HepG2 (cell line): Measurements from ENCODE around the gene GIMAP8. TPM values are rescaled to one million over a fixed set of nuclear protein-coding genes. Genes with fewer than 3 reads are reported as not detected.

Experiments
- ATAC-seq: fragments of 200-7000 bp; cut with Tn5 transposase; 3 replicates; pipeline ENCODE4 v1.9.1; 2020; ENCODE audit warnings: mild to moderate bottlenecking, moderate library complexity
- BruUV-seq: library from RNA; stranded (reverse); fragments of 400-500 nt; replicated peaks from 2 replicates; lab custom pipeline; 2021; lab: Mats Ljungman, UMichigan
- CTCF ChIA-PET: fragments of 300-600 bp; formaldehyde crosslinking; extraction: SDS; loops from one replicate; lab custom pipeline; 2021; ENCODE audit warnings: low total read pairs, inconsistent platforms, low intra/inter-chr PET ratio; lab: Yijun Ruan, JAX
- POLR2A ChIA-PET: fragments of 350-600 bp; sonication (Branson Sonifier 250); formaldehyde crosslinking; loops from one replicate; lab custom pipeline; 2020; ENCODE audit warnings: antibody characterized with exemption, inconsistent platforms; lab: Yijun Ruan, JAX
- DNase-seq: peaks from one replicate; pipeline ENCODE4 v3.0.0-alpha.2; 2015; ENCODE audit warnings: low spot score
- FAIRE-seq: peaks from 3 replicates; lab custom pipeline; 2011; peaks lifted over from hg19 to GRCh38; lab: Jason Lieb, UNC
- H2AFZ ChIP-seq: one replicate; pipeline ENCODE4 v1.6.1; 2011; ENCODE audit warnings: low read length, inconsistent platforms
- H3K27ac ChIP-seq: fragments of 300-600 bp; 3 replicates; pipeline ENCODE4 v1.8.0; 2011; ENCODE audit warnings: mixed run types, mild to moderate bottlenecking, mixed read lengths, low read length, inconsistent platforms; ENCODE audit not compliant: insufficient read depth; ENCODE audit errors: extremely low read length
- H3K27me3 ChIP-seq, 2 experiments: fragments of 200-600 bp in 1 of 2; 2 replicates in 1 of 2; 3 replicates in 1 of 2; pipeline versions ENCODE4 v1.6.0 to v1.8.0; 2011; ENCODE audit warnings: low read length in 2 of 2, mild to moderate bottlenecking in 2 of 2, moderate library complexity in 2 of 2, inconsistent platforms in 1 of 2; ENCODE audit not compliant: insufficient read depth in 2 of 2, control insufficient read depth in 1 of 2
- H3K36me3 ChIP-seq, 2 experiments: fragments of 200-600 bp in 1 of 2; replicated peaks in 1 of 2; 2 replicates in 1 of 2; 3 replicates in 1 of 2; pipeline versions ENCODE4 v1.5.1 to v1.8.0; 2011; ENCODE audit warnings: low read length in 2 of 2, inconsistent platforms in 1 of 2; ENCODE audit not compliant: insufficient read depth in 2 of 2, control insufficient read depth in 1 of 2
- H3K4me1 ChIP-seq: 2 replicates; pipeline ENCODE4 v1.5.1; 2012; ENCODE audit warnings: low read length, inconsistent platforms; ENCODE audit not compliant: insufficient read depth
- H3K4me2 ChIP-seq: 2 replicates; pipeline ENCODE4 v1.6.0; 2011; ENCODE audit warnings: low read depth, low read length, inconsistent platforms
- H3K4me3 ChIP-seq, 3 experiments: fragments of 200-600 bp in 1 of 3; sonication (generic), shearing (Covaris generic) in 1 of 3; replicated peaks in 1 of 3; 2 replicates each; pipeline ENCODE4 v1.5.1; 2011 to 2016; ENCODE audit warnings: low read length in 3 of 3, inconsistent platforms in 2 of 3, low read depth in 2 of 3, mild to moderate bottlenecking in 2 of 3, control low read depth in 1 of 3, mixed read lengths in 1 of 3; ENCODE audit not compliant: insufficient read depth in 1 of 3
- H3K79me2 ChIP-seq: one replicate; pipeline ENCODE4 v1.6.1; 2011; ENCODE audit warnings: low read length, inconsistent platforms; ENCODE audit not compliant: insufficient read depth
- H3K9ac ChIP-seq: 2 replicates; pipeline ENCODE4 v1.6.0; 2011; ENCODE audit warnings: mild to moderate bottlenecking, low read depth, low read length, inconsistent platforms; ENCODE audit not compliant: insufficient read depth
- H3K9me3 ChIP-seq: 2 replicates; pipeline ENCODE4 v1.5.1; 2012; ENCODE audit warnings: mild to moderate bottlenecking, low read length
- H4K20me1 ChIP-seq: 2 replicates; pipeline ENCODE4 v1.6.0; 2011; ENCODE audit warnings: inconsistent platforms, mild to moderate bottlenecking, low read length, moderate library complexity; ENCODE audit not compliant: insufficient read depth
- CEBPG ChIP-seq: IDR thresholded peaks from 2 replicates; pipeline ENCODE4 v1.6.1; 2016
- CENPT ChIP-seq: sonication (generic); formaldehyde crosslinking; IDR thresholded peaks from 2 replicates; pipeline ENCODE4 v1.8.0; 2022; ENCODE audit warnings: low read depth, mild to moderate bottlenecking, moderate library complexity, missing genetic modification reagents
- FOSL1 ChIP-seq: sonication (generic); formaldehyde crosslinking; IDR thresholded peaks from 2 replicates; pipeline ENCODE4 v1.9.0; 2021; ENCODE audit warnings: missing genetic modification reagents, borderline replicate concordance
- NR2C2 ChIP-seq: sonication (generic); formaldehyde crosslinking; IDR thresholded peaks from 2 replicates; pipeline ENCODE4 v1.4.0; 2020; ENCODE audit warnings: missing genetic modification reagents, mild to moderate bottlenecking, moderate library complexity, borderline replicate concordance
- POLR2AphosphoS5 ChIP-seq: IDR thresholded peaks from 2 replicates; pipeline ENCODE4 v1.6.1; 2012; ENCODE audit warnings: low read depth, low read length
- ZBTB7A ChIP-seq: sonication (generic); formaldehyde crosslinking; IDR thresholded peaks from 2 replicates; pipeline ENCODE4 v1.8.0; 2022; ENCODE audit warnings: mild to moderate bottlenecking, missing genetic modification reagents
- ZNF678 ChIP-seq: sonication (generic); formaldehyde crosslinking; IDR thresholded peaks from 2 replicates; pipeline ENCODE4 v1.4.0; 2020; ENCODE audit warnings: mild to moderate bottlenecking, missing genetic modification reagents
- ZSCAN5A ChIP-seq: sonication (generic); formaldehyde crosslinking; IDR thresholded peaks from 2 replicates; pipeline ENCODE4 v1.8.0; 2022; ENCODE audit warnings: mild to moderate bottlenecking, missing genetic modification reagents, borderline replicate concordance
- WGBS: methylation state at CpG from one replicate; pipeline ENCODE4 v1.1.6; 2017; ENCODE audit warnings: low lambda C conversion rate; 5-methylcytosine and 5-hydroxymethylcytosine counted together
- in situ Hi-C: cut with HindIII; loops from 2 replicates; pipeline ENCODE4 v1.10.0; 2017; ENCODE audit warnings: low pct_unique_long_range_greater_than_20kb; ENCODE audit not compliant: extremely low pct_ligation_motif_present
- intact Hi-C: fragments of 100-400 bp; cut with micrococcal nuclease; formaldehyde crosslinking; loops from one replicate; pipeline ENCODE4 v1.10.0; 2022; ENCODE audit not compliant: unreplicated experiment
- polyA plus RNA-seq, 8 experiments: library from polyadenylated mRNA; depleted of rRNA in 3 of 8; stranded (reverse) in 7 of 8; unstranded in 1 of 8; fragments of >200 nt; fragmentation: Illumina TruSeq in 4 of 8; extraction: Trizol in 4 of 8; gene quantifications; 2 replicates each; pipeline versions ENCODE4 v1.2.1 to v1.2.3, GENCODE V29; 2011 to 2016; ENCODE audit warnings: low read depth in 4 of 8, missing spikeins in 1 of 8, mixed read lengths in 1 of 8; ENCODE audit not compliant: insufficient read depth in 1 of 8
- total RNA-seq, 5 experiments: library from RNA; depleted of rRNA; stranded (reverse); fragments of >200 nt; fragmentation: Illumina TruSeq; extraction: Trizol; gene quantifications; 2 replicates each; pipeline ENCODE4 v1.2.3, GENCODE V29; 2016; ENCODE audit warnings: low read depth in 1 of 5
- TF ChIP-seq, protein P1 (sequence below): sonication (generic); formaldehyde crosslinking; IDR thresholded peaks from 2 replicates; pipeline ENCODE4 v1.4.0; 2020; ENCODE audit warnings: low read depth, missing genetic modification reagents

Gene GIMAP8
- total and polyA plus RNA-seq, 2 of the 13 experiments (the other 11 are each of a cell fraction or from before 2014, with no cell fraction given) = not detected

- TF ChIP-seq, protein P1, sequence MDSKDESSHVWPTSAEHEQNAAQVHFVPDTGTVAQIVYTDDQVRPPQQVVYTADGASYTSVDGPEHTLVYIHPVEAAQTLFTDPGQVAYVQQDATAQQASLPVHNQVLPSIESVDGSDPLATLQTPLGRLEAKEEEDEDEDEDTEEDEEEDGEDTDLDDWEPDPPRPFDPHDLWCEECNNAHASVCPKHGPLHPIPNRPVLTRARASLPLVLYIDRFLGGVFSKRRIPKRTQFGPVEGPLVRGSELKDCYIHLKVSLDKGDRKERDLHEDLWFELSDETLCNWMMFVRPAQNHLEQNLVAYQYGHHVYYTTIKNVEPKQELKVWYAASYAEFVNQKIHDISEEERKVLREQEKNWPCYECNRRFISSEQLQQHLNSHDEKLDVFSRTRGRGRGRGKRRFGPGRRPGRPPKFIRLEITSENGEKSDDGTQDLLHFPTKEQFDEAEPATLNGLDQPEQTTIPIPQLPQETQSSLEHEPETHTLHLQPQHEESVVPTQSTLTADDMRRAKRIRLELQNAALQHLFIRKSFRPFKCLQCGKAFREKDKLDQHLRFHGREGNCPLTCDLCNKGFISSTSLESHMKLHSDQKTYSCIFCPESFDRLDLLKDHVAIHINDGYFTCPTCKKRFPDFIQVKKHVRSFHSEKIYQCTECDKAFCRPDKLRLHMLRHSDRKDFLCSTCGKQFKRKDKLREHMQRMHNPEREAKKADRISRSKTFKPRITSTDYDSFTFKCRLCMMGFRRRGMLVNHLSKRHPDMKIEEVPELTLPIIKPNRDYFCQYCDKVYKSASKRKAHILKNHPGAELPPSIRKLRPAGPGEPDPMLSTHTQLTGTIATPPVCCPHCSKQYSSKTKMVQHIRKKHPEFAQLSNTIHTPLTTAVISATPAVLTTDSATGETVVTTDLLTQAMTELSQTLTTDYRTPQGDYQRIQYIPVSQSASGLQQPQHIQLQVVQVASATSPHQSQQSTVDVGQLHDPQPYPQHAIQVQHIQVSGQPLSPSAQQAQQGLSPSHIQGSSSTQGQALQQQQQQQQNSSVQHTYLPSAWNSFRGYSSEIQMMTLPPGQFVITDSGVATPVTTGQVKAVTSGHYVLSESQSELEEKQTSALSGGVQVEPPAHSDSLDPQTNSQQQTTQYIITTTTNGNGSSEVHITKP (CRISPR knock-in tag) = no peak
- TF ChIP-seq POLR2AphosphoS5 = no peak
These were observed 39.6 kb upstream of the GIMAP8 start (continued) for GRCh38 chr7:150410680-150411346.

DNA sequence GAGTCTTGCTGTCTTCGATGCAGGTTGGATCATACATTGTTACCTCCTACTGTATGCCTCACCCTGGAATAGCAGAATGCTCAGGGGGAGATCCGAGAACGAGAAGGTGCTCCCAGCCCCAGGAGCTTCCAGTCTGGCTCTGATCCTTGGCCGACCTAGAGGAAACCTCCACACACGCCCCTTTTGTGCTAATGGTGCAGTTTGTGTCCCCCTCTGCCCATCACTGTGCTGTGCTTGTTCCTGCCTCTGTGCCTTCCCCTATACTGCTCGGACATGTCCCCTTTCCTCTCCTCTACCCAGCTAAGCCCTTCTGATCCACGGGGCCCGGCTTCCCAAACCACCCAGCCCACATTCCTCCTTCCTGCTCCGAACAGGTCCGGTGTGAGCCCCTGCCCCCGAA is 38.8 kb upstream of the GIMAP8 start:
- ChIA-PET CTCF (no interaction called here), POLR2A (no interaction called here)
- no peaks in the 10 kb centered on the region for H4K20me1 ChIP-seq
- no peak overlapping the region for H2AFZ ChIP-seq
- no peak overlapping the region for H3K4me2 ChIP-seq
- no peaks in the 10 kb centered on the region for H3K79me2 ChIP-seq
- 90% methylated on average over 11 of the region's 11 CpGs for WGBS
- BruUV-seq = no TSS peak
- H3K27me3 ChIP-seq = no peaks in the 10 kb centered on the region
- no peak for FAIRE-seq
- DNase-seq = no peak
- intact Hi-C loops (no loop called here), in situ Hi-C loops (no loop called here)
- no peak overlapping the region for H3K27ac ChIP-seq
- no peaks in the 10 kb centered on the region for H3K36me3 ChIP-seq
- TF ChIP-seq CEBPG (no peak), ZSCAN5A (CRISPR knock-in tag) (no peak), ZNF678 (CRISPR knock-in tag) (no peak), NR2C2 (CRISPR knock-in tag) (no peak), FOSL1 (no peak), CENPT (CRISPR knock-in tag) (no peak), ZBTB7A (CRISPR knock-in tag) (no peak)
- no peak overlapping the region for H3K4me3 ChIP-seq
- no peak for ATAC-seq
- no peak overlapping the region for H3K9ac ChIP-seq
- H3K9me3 ChIP-seq = no peaks in the 10 kb centered on the region
- H3K4me1 ChIP-seq = peaks cover 49% of the 10 kb centered on the region
